GM21576 (cell line): ENCODE results near the gene RAB40C.

ENCODE experiments used
- ATAC-seq: cut with Tn5 transposase; IDR thresholded peaks from one replicate; pipeline ENCODE4 v1.9.1; 2021; ENCODE audit warnings: mild to moderate bottlenecking, moderate library complexity; ENCODE audit not compliant: unreplicated experiment

RAB40C gene, protein sequence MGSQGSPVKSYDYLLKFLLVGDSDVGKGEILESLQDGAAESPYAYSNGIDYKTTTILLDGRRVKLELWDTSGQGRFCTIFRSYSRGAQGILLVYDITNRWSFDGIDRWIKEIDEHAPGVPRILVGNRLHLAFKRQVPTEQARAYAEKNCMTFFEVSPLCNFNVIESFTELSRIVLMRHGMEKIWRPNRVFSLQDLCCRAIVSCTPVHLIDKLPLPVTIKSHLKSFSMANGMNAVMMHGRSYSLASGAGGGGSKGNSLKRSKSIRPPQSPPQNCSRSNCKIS

DNA sequence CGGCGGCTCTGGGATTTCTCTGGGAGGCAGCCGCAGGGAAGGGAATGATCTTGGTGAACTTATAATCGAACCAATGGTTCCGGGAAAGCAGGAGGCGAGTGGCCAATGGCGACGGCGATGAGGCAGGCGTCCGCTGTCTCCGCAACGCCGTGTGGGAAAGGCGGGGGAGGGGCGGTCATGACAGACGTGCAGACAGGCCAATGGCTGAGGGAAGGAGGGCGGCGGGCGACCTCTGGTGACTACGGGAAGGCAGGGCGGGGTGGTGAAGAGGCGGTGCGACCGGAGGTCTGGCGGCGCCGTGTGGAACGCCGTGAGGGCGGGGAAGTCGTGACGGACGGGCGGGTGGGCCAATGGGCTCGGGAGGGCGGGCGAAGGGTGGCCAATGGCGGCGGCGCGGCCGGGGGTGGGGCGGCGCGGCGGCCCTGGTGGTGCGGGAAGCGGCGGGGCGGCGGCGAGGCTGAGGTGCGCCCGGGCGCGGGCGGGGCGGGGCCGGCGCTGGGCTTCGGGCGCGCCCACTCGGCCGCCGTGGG lies at the start of gene RAB40C:
TSS of gene RAB40C (plus strand) at position 409 of the 530 bp plus-strand sequence. CDS start 226 bp downstream, outside the sequence.
- ATAC-seq, result peak; percentile 65

- no peak for ATAC-seq
Measured at GRCh38 chr16:540645-541340, 49.1 kb upstream of the RAB40C start.

DNA sequence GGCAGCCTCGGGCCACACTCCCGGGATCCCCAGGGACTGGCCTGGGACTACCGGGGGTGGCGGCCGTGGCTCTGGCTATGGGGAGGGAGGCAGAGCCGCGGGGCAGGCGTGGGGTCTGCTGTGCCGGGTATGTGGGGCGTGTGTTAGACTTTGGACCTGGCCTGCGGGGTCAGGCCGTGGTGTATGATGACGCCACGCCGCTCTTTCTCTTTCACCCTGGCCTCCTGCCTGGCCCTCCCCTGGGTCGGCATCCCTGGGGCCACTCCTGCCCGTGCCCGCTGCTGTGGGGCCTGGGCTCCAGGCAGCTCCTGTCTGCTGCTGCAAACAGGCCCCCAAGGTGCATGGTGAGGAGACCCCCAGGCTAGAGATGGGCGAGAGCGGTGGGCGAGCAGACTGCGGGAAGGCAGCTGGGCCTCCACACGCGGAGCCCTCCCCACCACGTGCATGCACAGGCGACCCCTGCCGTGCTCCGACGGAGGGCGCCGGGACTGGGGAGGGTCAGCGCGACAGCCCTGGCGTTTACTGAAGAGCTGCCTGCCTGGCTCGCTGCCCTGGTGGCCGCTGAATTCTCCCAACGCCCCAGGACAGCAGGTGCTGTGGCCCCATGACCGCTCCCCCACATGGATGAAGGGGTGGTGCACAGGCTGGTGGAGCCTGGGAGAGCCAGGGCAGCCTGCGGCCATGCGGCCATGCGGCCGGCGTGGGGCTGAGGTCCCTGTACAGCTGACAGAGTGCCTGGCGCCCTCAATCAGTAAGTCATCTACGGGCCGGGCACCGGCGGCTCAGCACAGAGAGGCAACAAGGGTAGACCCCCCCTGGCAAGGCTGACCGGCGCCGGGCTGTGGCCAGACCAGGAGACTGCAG lies 46.3 kb upstream of the RAB40C start:
- ATAC-seq, result no peak

DNA sequence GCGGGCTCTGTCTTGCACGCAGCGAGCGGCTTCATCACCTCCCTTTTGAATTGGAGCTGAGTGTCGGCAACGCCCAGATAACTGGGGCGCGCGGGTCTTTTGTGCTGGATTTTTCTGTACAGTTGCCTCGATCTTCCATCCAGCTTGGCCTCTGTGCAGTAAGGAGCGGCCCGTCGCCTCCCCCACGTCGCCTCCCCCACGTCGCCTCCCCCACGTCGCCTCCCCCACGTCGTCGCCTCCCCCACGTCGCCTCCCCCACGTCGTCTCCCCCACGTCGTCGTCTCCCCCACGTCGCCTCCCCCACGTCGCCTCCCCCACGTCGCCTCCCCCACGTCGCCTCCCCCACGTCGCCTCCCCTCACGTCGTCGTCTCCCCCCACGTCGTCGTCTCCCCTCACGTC lies 45.3 kb upstream of the RAB40C start:
- no peak for ATAC-seq

DNA sequence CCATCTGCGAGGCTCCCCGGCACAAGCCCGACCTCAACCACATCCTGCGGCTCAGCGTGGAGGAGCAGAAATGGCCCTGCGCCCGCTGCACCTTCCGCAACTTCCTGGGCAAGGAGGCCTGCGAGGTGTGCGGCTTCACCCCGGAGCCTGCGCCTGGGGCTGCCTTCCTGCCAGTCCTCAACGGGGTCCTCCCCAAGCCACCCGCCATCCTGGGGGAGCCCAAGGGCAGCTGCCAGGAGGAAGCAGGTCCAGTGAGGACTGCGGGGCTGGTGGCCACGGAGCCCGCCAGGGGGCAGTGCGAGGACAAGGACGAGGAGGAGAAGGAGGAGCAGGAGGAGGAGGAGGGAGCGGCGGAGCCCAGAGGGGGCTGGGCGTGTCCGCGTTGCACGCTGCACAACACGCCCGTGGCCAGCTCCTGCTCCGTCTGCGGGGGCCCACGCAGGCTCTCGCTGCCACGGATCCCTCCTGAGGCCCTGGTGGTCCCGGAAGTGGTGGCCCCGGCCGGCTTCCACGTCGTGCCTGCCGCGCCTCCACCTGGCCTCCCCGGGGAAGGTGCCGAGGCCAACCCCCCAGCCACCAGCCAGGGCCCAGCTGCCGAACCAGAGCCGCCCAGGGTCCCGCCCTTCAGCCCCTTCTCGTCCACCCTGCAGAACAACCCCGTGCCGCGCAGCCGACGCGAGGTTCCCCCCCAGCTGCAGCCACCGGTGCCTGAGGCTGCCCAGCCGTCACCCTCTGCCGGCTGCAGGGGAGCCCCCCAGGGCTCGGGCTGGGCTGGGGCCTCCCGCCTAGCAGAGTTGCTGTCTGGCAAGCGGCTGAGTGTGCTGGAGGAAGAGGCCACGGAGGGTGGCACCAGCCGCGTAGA lies 42.7 kb upstream of the RAB40C start:
- ATAC-seq, result no peak

DNA sequence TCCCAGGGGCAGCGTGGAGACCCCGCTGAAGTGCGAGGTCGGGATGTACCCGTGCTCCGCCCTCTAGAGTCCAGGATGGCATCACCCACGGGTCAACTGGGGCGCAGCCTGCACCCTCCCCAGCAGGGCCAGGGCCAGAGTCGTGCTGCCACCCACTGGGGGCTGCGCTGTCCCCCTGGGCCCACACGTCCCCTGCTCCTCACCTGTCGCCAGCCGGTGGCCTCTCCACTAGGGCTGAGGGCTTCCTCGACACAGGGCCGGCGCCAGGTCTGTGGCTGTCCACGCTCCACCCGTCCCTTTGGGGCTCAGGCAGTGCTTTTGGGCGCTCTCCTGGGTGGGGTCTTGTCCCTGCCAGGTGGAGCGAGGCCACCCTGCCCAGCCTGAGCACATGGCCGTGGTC lies 41.3 kb upstream of the RAB40C start:
- ATAC-seq, result no peak

- no peak for ATAC-seq
Measured at GRCh38 chr16:549544-550263, 40.2 kb upstream of the RAB40C start.

DNA sequence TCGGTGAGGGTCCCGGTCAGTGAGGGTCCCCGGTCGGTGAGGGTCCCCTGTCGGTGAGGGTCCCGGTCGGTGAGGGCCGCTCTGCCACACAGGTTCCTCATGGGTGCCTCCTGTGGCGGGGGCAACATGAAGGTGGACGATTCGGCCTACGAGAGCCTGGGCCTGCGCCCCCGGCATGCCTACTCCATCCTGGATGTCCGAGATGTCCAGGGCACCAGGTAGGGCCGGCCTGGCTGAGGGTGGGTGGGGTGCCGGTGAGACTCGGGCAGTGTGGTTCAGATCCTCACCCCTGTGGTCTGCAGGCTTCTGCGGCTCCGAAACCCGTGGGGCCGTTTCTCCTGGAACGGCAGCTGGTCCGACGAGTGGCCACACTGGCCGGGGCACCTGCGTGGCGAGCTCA lies 38.7 kb upstream of the RAB40C start:
- ATAC-seq, result no peak

DNA sequence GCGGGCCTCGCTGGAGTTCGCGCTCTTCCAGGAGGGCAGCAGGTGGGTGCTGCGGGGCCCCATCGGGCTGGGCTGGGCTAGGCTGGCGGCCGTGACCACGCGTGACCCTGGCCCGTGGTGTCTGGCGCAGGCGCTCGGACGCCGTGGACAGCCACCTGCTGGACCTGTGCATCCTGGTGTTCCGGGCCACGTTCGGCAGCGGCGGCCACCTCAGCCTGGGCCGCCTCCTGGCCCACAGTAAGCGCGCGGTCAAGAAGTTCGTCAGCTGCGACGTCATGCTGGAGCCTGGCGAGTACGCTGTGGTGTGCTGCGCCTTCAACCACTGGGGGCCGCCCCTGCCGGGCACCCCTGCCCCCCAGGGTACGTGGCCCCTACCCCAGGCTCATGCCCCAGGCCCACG lies 37.7 kb upstream of the RAB40C start:
- no peak for ATAC-seq

DNA sequence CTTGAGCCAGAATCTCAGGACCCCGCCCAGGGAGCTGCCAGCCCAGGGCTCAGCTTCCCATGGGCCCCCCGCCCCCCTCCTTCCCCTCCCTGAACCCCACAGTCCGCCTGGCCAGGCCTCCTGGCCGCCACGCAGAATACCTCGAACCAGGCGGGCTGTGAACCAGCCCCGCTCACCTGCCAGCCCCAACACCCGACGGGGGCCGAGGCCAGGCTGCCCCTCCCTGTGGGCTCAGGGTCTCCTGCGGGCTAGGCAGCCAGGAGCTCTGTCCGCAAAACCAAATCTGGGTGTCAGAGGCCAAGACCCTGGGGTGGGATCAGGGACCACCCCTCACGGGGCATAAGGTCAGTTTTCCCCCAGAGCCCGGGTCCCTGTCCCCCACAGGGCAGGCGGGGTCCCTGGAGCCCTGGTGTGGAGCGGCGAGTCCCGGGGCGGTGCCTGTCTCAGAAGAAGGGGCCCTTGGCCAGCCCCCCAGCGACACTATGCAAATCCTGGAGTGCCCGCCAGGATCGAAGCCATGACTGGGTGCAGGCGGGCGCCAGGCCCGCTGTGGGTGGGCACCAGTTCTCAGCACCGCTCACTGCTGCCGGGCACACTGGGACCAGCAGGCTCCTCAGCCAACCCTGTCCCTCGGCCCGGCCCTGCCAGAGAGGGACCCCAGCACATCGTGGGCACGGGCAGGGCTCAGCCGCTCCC lies 36.1 kb upstream of the RAB40C start:
- ATAC-seq, result no peak

- ATAC-seq, result no peak
Measured at GRCh38 chr16:554297-554621, 35.6 kb upstream of the RAB40C start.

- no peak for ATAC-seq
Measured at GRCh38 chr16:554640-555365, 35.1 kb upstream of the RAB40C start.

DNA sequence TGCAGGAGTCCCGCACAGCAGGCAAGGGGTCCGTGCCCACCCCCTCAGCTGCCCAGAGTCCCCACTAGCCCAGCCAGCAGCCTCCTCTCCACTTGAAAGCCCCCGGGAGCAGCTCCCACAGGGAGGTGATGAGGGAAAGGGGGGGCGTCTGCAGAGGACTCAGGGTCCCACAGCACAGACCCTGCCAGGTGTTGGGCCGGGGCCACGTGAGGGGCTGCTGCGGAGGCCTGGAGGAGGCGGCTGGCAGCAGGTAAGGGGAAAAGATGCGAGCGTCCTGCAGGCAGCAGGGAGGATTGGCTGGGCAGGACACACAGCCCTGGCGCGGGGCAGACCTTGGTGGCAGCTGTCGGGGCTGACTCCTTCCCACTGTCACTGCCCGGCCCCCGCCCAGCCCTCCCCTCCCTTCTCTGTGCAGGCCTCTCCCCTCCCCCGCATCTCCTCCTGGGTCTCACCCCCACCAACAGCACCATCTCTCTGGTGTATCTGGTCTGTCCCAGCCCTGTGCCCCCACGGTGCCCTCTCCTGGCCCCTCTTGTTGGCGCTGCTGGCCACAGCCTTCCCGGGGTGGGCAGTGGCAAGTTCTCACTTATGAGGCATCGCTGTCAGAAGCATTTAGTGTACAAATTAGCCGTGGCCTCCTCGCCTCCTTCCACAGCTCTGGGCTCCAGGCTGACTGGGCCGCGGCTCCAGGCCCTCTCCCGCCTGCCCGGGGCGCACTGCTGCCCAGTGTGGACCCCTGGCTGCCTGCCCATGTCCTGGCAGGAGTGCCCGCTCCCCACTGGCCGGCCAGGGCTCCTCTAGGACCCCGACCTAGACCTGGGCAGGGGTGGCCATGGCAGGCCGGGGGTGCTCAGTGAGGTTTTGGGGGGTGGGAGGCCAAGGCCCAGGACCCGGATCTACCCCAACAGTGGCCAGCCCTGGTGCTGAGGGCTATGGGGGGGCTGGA lies 34.1 kb upstream of the RAB40C start:
- ATAC-seq, result no peak

- ATAC-seq, result no peak
Measured at GRCh38 chr16:556474-557173, 33.2 kb upstream of the RAB40C start.

DNA sequence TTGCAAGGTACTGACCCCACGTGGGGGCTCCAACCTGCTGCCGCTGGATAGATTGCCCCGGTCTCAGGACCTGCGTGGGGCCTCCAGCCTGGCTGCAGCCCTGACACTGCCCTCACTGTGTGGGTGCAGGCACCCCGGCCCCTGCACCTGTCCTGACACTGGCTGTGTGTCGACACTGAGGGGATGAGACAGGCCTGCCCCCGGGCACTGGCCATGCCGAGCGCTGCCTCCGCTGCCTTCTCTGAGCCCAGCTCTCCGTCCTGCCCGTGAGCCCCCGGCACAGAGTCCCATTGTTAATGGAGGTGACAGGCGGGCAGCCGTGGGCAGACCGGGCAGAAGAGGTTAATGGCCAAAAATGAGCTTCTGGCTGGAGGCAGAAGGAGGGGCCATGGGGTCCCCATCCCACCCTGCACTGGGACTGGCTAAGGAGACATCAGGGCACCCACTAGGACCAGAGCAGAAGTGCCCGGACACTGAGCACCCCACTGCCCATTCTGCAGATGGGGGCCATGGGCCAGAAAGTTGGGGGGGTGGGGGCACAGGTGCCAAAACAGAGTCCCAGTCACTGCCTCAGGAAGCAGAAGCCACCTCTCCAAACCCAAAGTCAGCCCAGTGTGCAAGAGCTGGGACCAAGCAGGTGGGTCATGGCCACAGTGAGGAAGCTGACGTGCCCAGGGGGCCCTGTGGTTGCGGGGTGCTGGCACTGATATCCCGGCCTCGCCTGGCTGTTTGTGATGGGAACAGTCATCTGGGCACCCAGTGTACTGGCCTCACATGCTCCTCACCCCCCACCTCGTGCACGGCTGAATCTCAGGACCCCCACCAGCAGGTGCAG lies 32.2 kb upstream of the RAB40C start:
- no peak for ATAC-seq
